Erythroblast (primary cell): ENCODE results near the gene TSEN2.

Experiments
- DNase-seq, 2 experiments: peaks; one replicate each; lab custom pipeline; 2025; lab: John Stamatoyannopoulos, UW
- GATA1 ChIP-seq: IDR thresholded peaks from 2 replicates; pipeline ENCODE4 v1.6.1; 2011; ENCODE audit warnings: low read depth, mild to moderate bottlenecking, control low read depth, low read length, moderate library complexity
- POLR2A ChIP-seq: IDR thresholded peaks from 2 replicates; pipeline ENCODE4 v1.6.1; 2011; ENCODE audit warnings: mild to moderate bottlenecking, low read length

The TSEN2 gene

GRCh38 chr3:12489368-12489767 lies 5.1 kb downstream of the TSEN2 start:
- TF ChIP-seq POLR2A (no peak), GATA1 (no peak)
- DNase-seq: no peak

GRCh38 chr3:12489832-12490231 lies 5.6 kb downstream of the TSEN2 start:
- no peak for DNase-seq
- TF ChIP-seq POLR2A: no peak
- TF ChIP-seq GATA1: no peak

GRCh38 chr3:12490547-12490946 lies 6.3 kb downstream of the TSEN2 start:
- TF ChIP-seq GATA1 (no peak), POLR2A (no peak)
- DNase-seq: no peak

GRCh38 chr3:12495749-12496452 lies 11.6 kb downstream of the TSEN2 start:
- DNase-seq: no peak
- no peak for TF ChIP-seq POLR2A
- TF ChIP-seq GATA1: no peak

- DNase-seq: no peak
- no peak for TF ChIP-seq POLR2A
- no peak for TF ChIP-seq GATA1
Observed at GRCh38 chr3:12496453-12496761, 12.1 kb downstream of the TSEN2 start.

GRCh38 chr3:12499474-12499873 lies 15.2 kb downstream of the TSEN2 start:
- no peak for TF ChIP-seq GATA1
- no peak for TF ChIP-seq POLR2A
- peak; percentile 30 to 35 for DNase-seq

- TF ChIP-seq GATA1: no peak
- TF ChIP-seq POLR2A: no peak
- no peak for DNase-seq
Observed at GRCh38 chr3:12501360-12502020, 17.2 kb downstream of the TSEN2 start.

GRCh38 chr3:12503126-12503957 lies 19.1 kb downstream of the TSEN2 start:
- TF ChIP-seq POLR2A (no peak), GATA1 (no peak)
- no peak for DNase-seq

- no peak for DNase-seq
- TF ChIP-seq GATA1 (no peak), POLR2A (no peak)
Observed at GRCh38 chr3:12506201-12506709, 22.0 kb downstream of the TSEN2 start.

- DNase-seq: no peak
- TF ChIP-seq GATA1: no peak
- no peak for TF ChIP-seq POLR2A
Observed at GRCh38 chr3:12507591-12508281, 23.5 kb downstream of the TSEN2 start.

GRCh38 chr3:12508291-12508700 lies 24.0 kb downstream of the TSEN2 start:
- no peak for DNase-seq
- no peak for TF ChIP-seq GATA1

GRCh38 chr3:12509466-12509865 lies 25.2 kb downstream of the TSEN2 start:
- DNase-seq: no peak
- TF ChIP-seq GATA1: no peak
- TF ChIP-seq POLR2A: no peak

GRCh38 chr3:12512534-12513118 lies 28.3 kb downstream of the TSEN2 start:
- DNase-seq: no peak

More at GRCh38 chr3:12512534-12513118, 28.3 kb downstream of the TSEN2 start:
- TF ChIP-seq POLR2A: no peak
- TF ChIP-seq GATA1: no peak
